T-helper 1 cell treated with Interleukin-12 subunit alpha and Interleukin-12 subunit beta and Interleukin-4 antibody, amounts not matched to agents 30 μg/mL and 1 μg/mL, for 36 hours (primary cell): ENCODE data around the gene STK11IP.

Experiments
- H3K27ac Mint-ChIP-seq: one replicate; pipeline ENCODE4 v1.8.0; 2021; ENCODE audit warnings: mild to moderate bottlenecking, mixed read lengths
- H3K27me3 Mint-ChIP-seq: one replicate; pipeline ENCODE4 v1.8.0; 2021; ENCODE audit warnings: low read depth, mixed read lengths
- H3K36me3 Mint-ChIP-seq: one replicate; pipeline ENCODE4 v1.8.0; 2021; ENCODE audit warnings: low read depth, mixed read lengths
- H3K4me1 Mint-ChIP-seq: one replicate; pipeline ENCODE4 v1.8.0; 2021; ENCODE audit warnings: low read depth, mixed read lengths
- H3K4me3 Mint-ChIP-seq: one replicate; pipeline ENCODE4 v1.8.0; 2021; ENCODE audit warnings: mild to moderate bottlenecking, moderate library complexity, mixed read lengths
- H3K9me3 Mint-ChIP-seq: one replicate; pipeline ENCODE4 v1.8.0; 2021; ENCODE audit warnings: mixed read lengths

The STK11IP gene

DNA sequence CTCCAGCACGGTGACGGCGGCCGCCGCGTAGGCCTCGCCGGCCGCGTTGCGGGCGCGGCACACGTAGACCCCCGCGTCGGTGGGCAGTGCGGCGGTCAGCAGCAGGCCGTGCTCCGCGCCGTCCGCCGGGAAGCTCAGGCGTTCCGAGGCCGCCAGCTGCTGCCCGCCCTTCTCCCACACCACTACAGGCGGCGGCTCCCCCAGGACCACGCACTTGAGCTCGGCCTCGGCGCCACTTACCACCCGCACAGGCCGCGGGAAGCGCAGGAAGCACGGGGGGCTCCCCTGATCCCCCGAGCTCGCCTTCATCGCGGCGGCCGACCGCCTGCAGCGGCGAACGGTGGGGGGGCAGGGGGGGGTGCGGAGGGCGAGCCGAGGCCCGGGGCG, 26.7 kb upstream of the STK11IP start:
- H3K36me3 Mint-ChIP-seq: no peaks in the 10 kb centered on the region
- no peak overlapping the region for H3K27ac Mint-ChIP-seq
- peaks cover 43% of the 10 kb centered on the region for H3K27me3 Mint-ChIP-seq
- no peak overlapping the region for H3K4me3 Mint-ChIP-seq
- no peaks in the 10 kb centered on the region for H3K9me3 Mint-ChIP-seq
- H3K4me1 Mint-ChIP-seq: no peaks in the 10 kb centered on the region

DNA sequence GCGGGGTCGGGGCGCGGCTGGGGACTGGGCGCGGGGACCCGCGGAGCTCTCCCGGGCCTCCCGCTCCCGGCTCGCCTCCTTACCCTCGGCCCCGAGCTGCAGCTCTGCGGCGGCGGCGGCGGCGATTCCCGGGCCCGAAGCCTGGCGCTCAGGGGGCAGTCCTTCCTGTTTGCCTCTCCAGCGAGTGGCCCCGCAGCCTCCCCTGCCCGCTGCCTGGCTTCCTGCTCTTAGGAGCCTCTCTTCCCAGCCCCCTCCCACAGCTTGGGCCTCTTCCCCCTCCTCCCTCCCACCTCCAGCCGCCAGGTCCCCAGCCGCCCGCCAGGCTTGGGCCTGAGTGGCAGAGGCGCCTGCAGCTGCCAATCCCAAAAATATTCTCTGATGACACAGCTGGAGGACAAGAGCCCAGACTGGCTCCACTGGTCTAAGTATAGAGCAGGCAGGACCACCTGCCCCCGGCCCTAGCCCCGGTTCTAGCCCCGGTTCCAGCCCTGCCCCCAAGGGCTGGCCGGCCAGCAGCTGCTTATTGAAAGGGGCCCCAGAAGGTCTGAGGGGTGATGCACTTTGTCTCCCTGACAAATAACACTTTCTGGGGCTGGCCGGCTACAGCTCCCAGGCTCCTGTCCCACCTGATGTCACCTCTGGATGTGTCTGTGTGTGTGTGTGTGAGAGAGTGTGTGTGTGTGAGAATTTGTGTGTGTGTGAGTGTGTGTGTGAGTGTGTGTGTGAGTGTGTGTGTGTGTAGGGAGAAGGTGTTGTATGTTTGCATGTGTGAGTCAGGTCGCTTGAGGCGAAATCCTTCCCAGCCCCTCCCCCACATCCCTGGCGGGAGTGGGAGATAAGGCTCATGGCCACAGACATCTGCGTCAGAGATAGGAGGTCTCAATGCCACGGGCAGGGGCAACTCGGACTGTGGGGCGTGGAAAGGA, 26.1 kb upstream of the STK11IP start, which contains the start of gene OBSL1:
Gene OBSL1, minus strand, starts transcription at position 229 of the 926 bp plus-strand sequence. CDS start 307 bp downstream, outside the sequence.
- Mint-ChIP-seq H3K27ac (no peak within 1 kb of the TSS), H3K27me3 (peaks cover 41% of the 10 kb centered on the region), H3K4me3 (no peak within 1 kb of the TSS), H3K4me1 (no peaks in the 10 kb centered on the region), H3K9me3 (no peaks in the 10 kb centered on the region), H3K36me3 (no peaks in the 10 kb centered on the region)

DNA sequence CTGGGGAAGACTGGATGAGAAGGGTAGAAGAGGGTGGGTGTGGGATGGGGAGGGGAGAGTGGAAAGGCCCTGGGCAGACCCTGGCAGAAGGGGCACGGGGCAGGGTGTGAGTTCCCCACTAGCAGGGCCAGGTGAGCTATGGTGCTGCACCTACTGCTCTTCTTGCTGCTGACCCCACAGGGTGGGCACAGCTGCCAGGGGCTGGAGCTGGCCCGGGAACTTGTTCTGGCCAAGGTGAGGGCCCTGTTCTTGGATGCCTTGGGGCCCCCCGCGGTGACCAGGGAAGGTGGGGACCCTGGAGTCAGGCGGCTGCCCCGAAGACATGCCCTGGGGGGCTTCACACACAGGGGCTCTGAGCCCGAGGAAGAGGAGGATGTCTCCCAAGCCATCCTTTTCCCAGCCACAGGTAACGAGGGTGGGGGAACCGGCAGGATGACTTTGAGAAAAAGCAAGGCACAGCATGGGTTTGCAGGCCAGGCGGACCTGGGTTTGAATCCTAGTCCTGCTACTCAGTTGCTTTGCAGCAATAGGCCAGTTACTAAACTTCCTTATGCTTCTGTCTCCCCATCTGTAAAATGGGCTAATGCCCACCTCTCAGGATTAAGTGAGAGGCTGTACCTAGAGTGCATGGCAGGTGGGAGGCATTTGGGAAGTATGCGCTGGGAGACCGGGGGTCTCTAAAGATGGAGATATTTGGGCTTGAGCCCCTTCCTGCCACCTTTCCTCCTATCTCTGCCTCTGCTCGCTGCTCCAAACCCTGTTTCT, 25.2 kb upstream of the STK11IP start, which contains the start of gene INHA:
Gene INHA, plus strand, starts transcription at position 74 of the 765 bp plus-strand sequence. Its CDS starts 65 bp downstream, at position 139.
- no peaks in the 10 kb centered on the region for H3K36me3 Mint-ChIP-seq
- H3K4me3 Mint-ChIP-seq: no peak within 1 kb of the TSS
- no peaks in the 10 kb centered on the region for H3K9me3 Mint-ChIP-seq
- no peak within 1 kb of the TSS for H3K27ac Mint-ChIP-seq
- H3K27me3 Mint-ChIP-seq: peaks cover 41% of the 10 kb centered on the region
- no peaks in the 10 kb centered on the region for H3K4me1 Mint-ChIP-seq

DNA sequence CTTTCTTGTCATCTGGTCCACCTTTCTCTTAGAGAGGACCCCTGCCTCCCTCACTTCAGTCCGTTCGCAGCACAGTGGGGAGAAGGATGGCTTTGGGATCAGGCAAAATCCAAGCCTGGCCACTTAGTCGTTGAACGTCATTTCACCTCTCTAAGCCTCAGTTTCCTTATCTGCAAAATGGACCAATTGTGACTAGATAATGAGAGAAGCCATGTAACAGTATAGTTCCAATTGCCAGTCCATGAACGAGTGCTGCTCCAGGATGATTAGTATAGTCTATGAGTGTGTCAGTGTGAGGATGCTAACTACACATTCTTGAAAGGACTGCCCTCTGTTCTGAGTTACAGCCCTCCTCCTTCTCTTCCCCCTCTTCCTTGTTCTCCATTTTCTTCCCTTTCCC, 24.5 kb upstream of the STK11IP start:
- H3K27ac Mint-ChIP-seq: no peak overlapping the region
- peaks cover 41% of the 10 kb centered on the region for H3K27me3 Mint-ChIP-seq
- no peaks in the 10 kb centered on the region for H3K36me3 Mint-ChIP-seq
- H3K4me1 Mint-ChIP-seq: no peaks in the 10 kb centered on the region
- H3K9me3 Mint-ChIP-seq: no peaks in the 10 kb centered on the region
- H3K4me3 Mint-ChIP-seq: no peak overlapping the region

DNA sequence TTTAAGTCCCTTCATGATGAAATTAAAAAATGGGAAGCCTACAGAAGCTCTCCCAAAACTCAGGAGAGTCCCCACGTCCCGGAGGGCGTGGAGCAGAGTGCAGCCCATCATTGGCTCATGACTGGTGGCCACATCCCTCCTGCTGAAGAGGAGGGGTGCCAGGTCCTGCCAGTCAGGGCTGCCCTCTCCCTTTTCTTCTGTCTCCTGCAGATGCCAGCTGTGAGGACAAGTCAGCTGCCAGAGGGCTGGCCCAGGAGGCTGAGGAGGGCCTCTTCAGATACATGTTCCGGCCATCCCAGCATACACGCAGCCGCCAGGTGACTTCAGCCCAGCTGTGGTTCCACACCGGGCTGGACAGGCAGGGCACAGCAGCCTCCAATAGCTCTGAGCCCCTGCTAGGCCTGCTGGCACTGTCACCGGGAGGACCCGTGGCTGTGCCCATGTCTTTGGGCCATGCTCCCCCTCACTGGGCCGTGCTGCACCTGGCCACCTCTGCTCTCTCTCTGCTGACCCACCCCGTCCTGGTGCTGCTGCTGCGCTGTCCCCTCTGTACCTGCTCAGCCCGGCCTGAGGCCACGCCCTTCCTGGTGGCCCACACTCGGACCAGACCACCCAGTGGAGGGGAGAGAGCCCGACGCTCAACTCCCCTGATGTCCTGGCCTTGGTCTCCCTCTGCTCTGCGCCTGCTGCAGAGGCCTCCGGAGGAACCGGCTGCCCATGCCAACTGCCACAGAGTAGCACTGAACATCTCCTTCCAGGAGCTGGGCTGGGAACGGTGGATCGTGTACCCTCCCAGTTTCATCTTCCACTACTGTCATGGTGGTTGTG, 23.0 kb upstream of the STK11IP start:
- H3K36me3 Mint-ChIP-seq: no peaks in the 10 kb centered on the region
- no peaks in the 10 kb centered on the region for H3K9me3 Mint-ChIP-seq
- no peaks in the 10 kb centered on the region for H3K4me1 Mint-ChIP-seq
- no peak overlapping the region for H3K4me3 Mint-ChIP-seq
- no peak overlapping the region for H3K27ac Mint-ChIP-seq
- peaks cover 40% of the 10 kb centered on the region for H3K27me3 Mint-ChIP-seq

DNA sequence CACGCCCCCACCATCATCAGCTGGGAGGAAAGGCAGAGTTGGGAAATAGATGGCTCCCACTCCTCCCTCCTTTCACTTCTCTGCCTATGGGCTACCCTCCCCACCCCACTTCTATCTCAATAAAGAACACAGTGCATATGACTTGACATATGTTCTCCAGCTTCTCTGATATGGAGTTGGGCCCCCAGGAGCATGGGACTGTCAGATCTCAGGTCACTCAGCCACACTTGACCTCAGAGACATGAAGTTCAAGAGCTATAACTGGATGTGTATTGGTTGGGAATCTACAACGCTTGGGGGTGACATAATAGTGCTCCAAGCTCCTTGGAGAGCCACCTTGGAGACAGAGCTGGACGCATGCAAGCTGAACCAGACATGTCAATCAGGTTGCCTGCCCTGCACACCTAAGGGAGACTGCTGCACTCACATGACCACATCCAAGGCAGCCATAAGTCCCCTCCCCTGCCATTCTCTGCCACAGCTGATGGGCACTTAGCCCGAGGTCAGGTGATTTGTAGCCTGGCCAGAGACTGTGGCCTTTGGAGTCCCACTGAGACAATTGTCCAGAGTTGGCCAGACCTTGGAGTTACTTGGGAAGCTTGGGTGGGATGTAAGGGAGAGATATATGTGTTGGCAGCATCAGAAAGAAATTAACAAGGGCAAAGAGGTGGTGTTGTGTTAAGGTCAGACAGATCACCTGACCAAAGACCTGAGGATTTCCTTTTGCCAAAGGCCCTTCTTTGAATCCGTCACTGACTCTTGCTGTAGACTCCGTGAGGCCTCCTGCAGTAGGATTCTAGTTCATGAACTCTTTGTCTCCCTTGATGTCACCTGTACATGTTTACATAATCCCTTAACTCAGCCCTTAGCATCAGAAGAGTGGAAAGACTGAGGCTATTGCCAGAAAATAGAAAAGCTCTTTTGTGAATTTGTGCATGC, 21.8 kb upstream of the STK11IP start:
- no peaks in the 10 kb centered on the region for H3K9me3 Mint-ChIP-seq
- no peak overlapping the region for H3K4me3 Mint-ChIP-seq
- H3K36me3 Mint-ChIP-seq: no peaks in the 10 kb centered on the region
- no peak overlapping the region for H3K27ac Mint-ChIP-seq
- no peaks in the 10 kb centered on the region for H3K4me1 Mint-ChIP-seq
- peaks cover 34% of the 10 kb centered on the region for H3K27me3 Mint-ChIP-seq

DNA sequence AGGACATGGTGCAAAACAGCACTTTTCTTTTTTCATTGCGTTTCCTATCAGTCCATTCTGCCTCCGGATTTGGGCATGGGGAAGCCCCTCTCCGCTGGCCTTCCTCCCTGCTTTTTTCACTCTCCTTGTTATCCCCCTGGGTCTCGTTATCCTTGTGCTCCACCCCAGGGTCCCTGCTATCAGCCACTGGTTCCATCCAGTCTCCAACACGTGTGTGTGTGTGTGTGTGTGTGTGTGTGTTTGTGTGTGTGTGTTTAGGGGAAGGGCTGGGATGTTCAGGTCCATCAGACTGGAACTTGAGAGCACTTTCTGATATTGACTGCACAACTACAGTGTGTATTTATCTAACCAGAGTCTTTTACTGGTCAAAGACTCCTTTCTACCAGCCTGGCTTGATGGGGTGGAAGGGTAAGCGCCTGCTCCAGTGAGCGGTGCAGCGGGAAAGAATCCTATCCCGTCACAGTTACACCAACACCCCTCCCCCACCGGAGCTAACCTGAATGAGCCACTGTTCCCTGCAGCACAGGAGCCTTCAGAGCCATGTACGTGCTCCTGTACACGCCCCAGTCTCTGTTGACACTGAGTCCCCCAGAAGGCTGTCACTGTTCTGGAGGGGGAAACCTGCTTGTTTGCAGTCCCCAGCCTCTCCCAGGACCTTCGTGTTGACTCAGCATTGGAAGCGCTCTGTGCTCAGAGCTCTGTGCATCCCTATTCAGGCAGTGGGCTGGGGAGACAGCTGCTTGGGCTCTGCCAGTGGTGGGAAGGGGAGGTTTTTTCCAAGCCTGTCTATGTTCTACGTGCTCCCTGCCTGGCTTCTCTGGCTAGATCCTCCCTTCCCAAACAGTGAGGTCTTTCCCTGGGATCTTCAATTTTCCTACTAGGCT, 20.9 kb upstream of the STK11IP start:
- no peaks in the 10 kb centered on the region for H3K4me1 Mint-ChIP-seq
- H3K27ac Mint-ChIP-seq: no peak overlapping the region
- no peak overlapping the region for H3K4me3 Mint-ChIP-seq
- no peaks in the 10 kb centered on the region for H3K36me3 Mint-ChIP-seq
- H3K27me3 Mint-ChIP-seq: peaks cover 32% of the 10 kb centered on the region
- no peaks in the 10 kb centered on the region for H3K9me3 Mint-ChIP-seq

DNA sequence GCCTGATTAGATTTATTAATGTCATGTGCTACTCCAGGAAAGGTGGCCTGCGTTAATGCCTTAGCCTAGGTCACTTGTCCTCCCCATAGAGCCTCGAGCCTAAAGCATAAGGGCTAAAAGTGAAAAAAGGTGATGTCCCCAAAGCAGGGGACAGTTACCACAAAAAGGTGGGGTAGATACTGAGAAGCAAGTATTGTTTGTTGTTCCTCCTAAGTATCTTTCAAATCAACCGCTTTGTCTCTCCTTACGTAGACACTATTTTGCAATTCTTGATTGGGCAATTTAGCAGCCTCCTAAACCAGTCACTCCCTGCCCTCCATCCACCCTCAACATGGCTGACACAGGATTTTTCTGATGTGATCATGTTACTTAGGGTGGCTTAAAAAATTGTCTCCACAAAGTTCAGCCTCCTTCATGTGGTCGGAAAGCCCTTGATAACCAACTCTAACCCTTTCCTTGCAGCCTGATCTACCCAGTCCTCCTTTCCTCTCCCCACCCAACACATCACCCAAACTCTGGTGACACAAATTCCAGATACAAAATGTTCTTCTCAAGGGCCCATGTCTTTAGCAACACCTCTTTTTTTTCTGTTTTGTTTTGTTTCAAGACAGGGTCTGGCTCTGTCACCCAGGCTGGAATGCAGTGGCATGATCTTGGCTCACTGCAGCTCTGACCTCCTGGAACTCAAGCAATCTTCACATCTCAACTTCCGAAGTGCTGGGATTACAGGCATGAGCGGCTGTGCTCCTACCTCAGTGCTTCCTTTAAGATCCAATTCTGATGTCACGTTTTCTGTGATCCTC, 18.6 kb upstream of the STK11IP start:
- Mint-ChIP-seq H3K4me3 (no peak overlapping the region), H3K27ac (peak overlapping the region; percentile 34), H3K27me3 (peaks cover 15% of the 10 kb centered on the region), H3K4me1 (no peaks in the 10 kb centered on the region), H3K36me3 (no peaks in the 10 kb centered on the region), H3K9me3 (no peaks in the 10 kb centered on the region)

DNA sequence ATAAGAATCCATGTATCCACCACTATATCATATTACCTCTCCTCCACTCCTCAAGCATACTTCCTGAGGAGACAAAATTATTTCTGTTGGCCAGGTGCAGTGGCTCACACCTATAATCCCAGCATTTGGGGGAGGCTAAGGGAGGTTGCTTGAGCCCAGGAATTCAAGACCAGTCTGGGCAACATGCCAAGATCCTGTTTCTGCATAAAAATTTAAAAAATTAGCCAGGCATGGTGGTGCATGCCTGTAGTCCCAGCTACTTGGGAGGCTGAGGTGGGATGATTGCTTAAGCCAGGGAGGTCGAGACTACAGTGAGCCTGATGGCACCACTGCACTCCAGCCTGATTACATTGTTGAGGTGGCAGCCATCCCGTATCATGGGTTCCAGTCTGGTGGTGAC, 16.3 kb upstream of the STK11IP start:
- no peaks in the 10 kb centered on the region for H3K9me3 Mint-ChIP-seq

DNA sequence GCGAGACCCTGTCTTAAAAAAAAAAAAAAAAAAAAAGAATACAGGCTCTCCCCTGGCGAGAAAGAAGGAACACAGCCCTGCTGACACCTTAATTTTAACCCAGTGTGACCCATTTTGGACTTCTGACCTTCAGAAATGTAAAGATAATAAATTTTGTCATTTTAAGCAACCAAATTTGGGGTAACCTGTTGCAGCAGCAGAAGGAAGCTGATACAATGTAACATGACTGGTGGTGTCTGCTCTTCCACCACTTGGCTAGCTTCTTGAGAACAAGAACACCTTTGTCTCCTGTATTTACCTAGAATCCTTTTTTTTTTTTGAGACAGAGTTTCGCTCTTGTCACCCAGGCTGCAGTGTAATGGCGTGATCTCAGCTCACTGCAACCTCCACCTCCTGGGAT, 6.6 kb upstream of the STK11IP start:
- H3K4me3 Mint-ChIP-seq: no peak overlapping the region
- H3K36me3 Mint-ChIP-seq: no peaks in the 10 kb centered on the region
- H3K27ac Mint-ChIP-seq: no peak overlapping the region
- H3K9me3 Mint-ChIP-seq: no peaks in the 10 kb centered on the region
- H3K27me3 Mint-ChIP-seq: peaks cover 7% of the 10 kb centered on the region
- peaks cover 1% of the 10 kb centered on the region for H3K4me1 Mint-ChIP-seq

More for the DNA sequence above, 16.3 kb upstream of the STK11IP start:
- H3K36me3 Mint-ChIP-seq: no peaks in the 10 kb centered on the region
- peaks cover 14% of the 10 kb centered on the region for H3K27me3 Mint-ChIP-seq
- H3K4me1 Mint-ChIP-seq: no peaks in the 10 kb centered on the region
- H3K27ac Mint-ChIP-seq: no peak overlapping the region
- no peak overlapping the region for H3K4me3 Mint-ChIP-seq

DNA sequence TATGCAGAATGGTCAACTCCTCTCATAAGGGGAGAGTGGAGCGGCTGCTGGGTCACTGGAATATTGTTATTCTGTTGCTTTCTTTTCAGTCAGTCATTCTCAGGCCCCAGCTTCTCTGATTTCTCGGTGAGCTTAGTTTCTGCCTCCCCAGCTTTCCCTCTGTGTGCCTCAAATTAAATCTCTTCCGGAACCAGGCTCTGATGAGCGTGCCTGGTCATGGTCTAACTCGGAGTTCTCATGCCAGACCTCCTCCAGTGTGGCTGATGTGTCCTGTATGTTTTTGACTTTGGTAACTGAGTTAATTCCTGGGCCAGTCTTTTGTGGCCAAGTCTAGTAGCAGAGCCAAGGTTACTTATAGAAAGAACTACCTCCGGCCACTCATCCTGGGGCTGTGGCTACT, 4.9 kb upstream of the STK11IP start:
- Mint-ChIP-seq H3K9me3 (no peaks in the 10 kb centered on the region), H3K27ac (no peak overlapping the region), H3K27me3 (peaks cover 5% of the 10 kb centered on the region), H3K4me1 (peaks cover 5% of the 10 kb centered on the region), H3K36me3 (no peaks in the 10 kb centered on the region), H3K4me3 (no peak overlapping the region)

DNA sequence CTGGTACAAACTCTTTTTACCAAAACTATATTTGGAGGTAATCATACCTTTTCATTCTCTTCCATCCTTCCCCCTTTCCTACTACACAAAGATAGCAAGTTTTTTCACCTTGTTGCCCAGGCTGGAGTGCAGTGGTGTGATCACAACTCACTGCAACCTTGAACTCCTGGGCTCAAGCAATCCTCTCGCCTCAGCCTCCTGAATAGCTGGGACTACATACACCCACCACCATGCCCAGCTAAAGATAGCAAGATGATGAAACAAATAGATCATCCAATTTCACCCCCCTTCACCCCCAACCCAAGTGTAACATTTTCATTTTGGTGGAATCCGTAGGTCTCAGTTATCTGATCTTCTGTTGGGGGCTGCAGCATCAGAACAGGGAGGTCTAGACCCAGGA, 4.5 kb upstream of the STK11IP start:
- H3K27me3 Mint-ChIP-seq: peaks cover 5% of the 10 kb centered on the region
- H3K9me3 Mint-ChIP-seq: no peaks in the 10 kb centered on the region
- H3K4me1 Mint-ChIP-seq: peaks cover 8% of the 10 kb centered on the region
- H3K36me3 Mint-ChIP-seq: peaks cover under 1% of the 10 kb centered on the region
- H3K4me3 Mint-ChIP-seq: no peak overlapping the region
- H3K27ac Mint-ChIP-seq: no peak overlapping the region
